Neural progenitor cell (in vitro differentiated cells): ENCODE results near the gene SRGAP2B.
"Not testable (repeated sequence)": the region's sequence is repeated elsewhere in the genome, so short reads cannot be mapped to it uniquely, and the experiment has no call there.

Experiments
- CTCF ChIP-seq: fragments of 200-600 bp; sonication (generic); IDR thresholded peaks from 2 replicates; pipeline ENCODE4 v1.5.1; 2017; ENCODE audit warnings: antibody characterized with exemption, mild to moderate bottlenecking
- EZH2 ChIP-seq: fragments of 200-600 bp; sonication (generic); IDR thresholded peaks from 2 replicates; pipeline ENCODE4 v1.6.1; 2017; ENCODE audit warnings: antibody characterized with exemption, mild to moderate bottlenecking, moderate library complexity

DNA sequence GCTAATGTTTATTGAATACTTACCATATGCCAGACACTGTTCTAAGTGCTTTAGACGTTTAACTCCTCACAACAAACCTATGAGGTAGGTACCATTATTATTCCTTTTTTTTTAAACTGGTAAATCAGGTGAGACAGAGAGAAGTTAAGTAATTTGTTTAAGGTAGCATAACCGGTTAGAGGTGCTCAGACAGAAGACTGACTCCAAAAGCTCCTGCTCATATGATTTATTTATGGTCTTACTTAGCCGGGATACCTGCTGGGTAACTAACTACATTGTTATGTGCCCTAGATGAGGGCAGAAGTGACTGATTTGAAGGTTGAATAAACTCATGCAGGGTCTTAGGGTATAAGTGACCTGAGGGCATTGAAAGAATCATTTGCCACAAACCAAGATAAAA lies 17.6 kb upstream of the SRGAP2B start:
- not testable (repeated sequence) for TF ChIP-seq CTCF, EZH2
